HCT116 (cell line): ENCODE measurements around the gene LAMC3. TPM values are rescaled to one million over a fixed set of nuclear protein-coding genes. Genes with fewer than 3 reads are reported as not detected.

ENCODE experiments used
- ATAC-seq: fragments of 200-7000 bp; cut with Tn5 transposase; 2 replicates; pipeline ENCODE4 v1.9.1; 2020; ENCODE audit warnings: mild to moderate bottlenecking, moderate library complexity
- BruUV-seq: library from RNA; stranded (reverse); fragments of 400-500 nt; replicated peaks from 2 replicates; lab custom pipeline; 2021; lab: Mats Ljungman, UMichigan
- CTCF ChIA-PET: fragments of 300-600 bp; sonication (Branson Sonifier 250); formaldehyde crosslinking; loops from one replicate; lab custom pipeline; 2021; ENCODE audit warnings: antibody characterized with exemption; lab: Charles Lee
- POLR2A ChIA-PET: fragments of 300-600, 350-600 bp; sonication (Branson Sonifier 250); formaldehyde crosslinking; loops from one replicate; lab custom pipeline; 2021; ENCODE audit warnings: antibody characterized with exemption; lab: Charles Lee
- RAD21 ChIA-PET, 2 experiments: fragments of 300-600 bp; sonication (Branson Sonifier 250); formaldehyde crosslinking; loops; one replicate each; lab custom pipeline; 2023; ENCODE audit warnings: low total read pairs in 2 of 2; ENCODE audit not compliant: uncharacterized antibody in 2 of 2, unreplicated experiment in 2 of 2, low non-redundant PET in 1 of 2; lab: Charles Lee
- DNase-seq: peaks from one replicate; pipeline ENCODE4 v3.0.0-alpha.2; 2010; ENCODE audit warnings: low read depth, low spot score
- H2AFZ ChIP-seq: fragments of 200-600 bp; shearing (Covaris generic), sonication (generic); 2 replicates; pipeline ENCODE4 v1.6.1; 2017; ENCODE audit warnings: low read depth, mixed run types, mixed read lengths, antibody characterized with exemption, low read length; ENCODE audit not compliant: poor library complexity, severe bottlenecking
- H3K27ac ChIP-seq: 2 replicates; pipeline ENCODE4 v1.5.1; 2012; ENCODE audit warnings: low read depth, low read length
- H3K27me3 ChIP-seq: fragments of 200-600 bp; sonication (generic); 2 replicates; pipeline ENCODE4 v1.6.1; 2016; ENCODE audit warnings: mixed run types, low read length, mixed read lengths; ENCODE audit not compliant: insufficient read depth
- H3K36me3 ChIP-seq, 2 experiments: fragments of 200-500 bp in 1 of 2; fragments of 200-600 bp in 1 of 2; sonication (Bioruptor generic) in 1 of 2; sonication (generic) in 1 of 2; 2 replicates each; pipeline versions ENCODE4 v1.5.1 to v1.6.1; 2014 to 2016; ENCODE audit warnings: low read length in 2 of 2, inconsistent platforms in 1 of 2, mixed read lengths in 1 of 2, mixed run types in 1 of 2; ENCODE audit not compliant: insufficient read depth in 2 of 2, control insufficient read depth in 1 of 2
- H3K4me1 ChIP-seq, 2 experiments: fragments of 200-600 bp in 1 of 2; sonication (generic) in 1 of 2; 2 replicates each; pipeline versions ENCODE4 v1.5.1 to v1.6.1; 2012 to 2017; ENCODE audit warnings: low read length in 2 of 2, inconsistent platforms in 1 of 2, mild to moderate bottlenecking in 1 of 2, mixed read lengths in 1 of 2, mixed run types in 1 of 2, moderate library complexity in 1 of 2; ENCODE audit not compliant: insufficient read depth in 2 of 2, control insufficient read depth in 1 of 2
- H3K4me2 ChIP-seq: fragments of 200-600 bp; sonication (generic); 2 replicates; pipeline ENCODE4 v1.6.1; 2017; ENCODE audit warnings: mixed run types, low read length, mixed read lengths
- H3K4me3 ChIP-seq, 2 experiments: fragments of 200-600 bp in 1 of 2; sonication (generic) in 1 of 2; replicated peaks in 1 of 2; 2 replicates each; pipeline ENCODE4 v1.5.1; 2011 to 2016; ENCODE audit warnings: low read length in 2 of 2, control low read depth in 1 of 2, low read depth in 1 of 2, mild to moderate bottlenecking in 1 of 2, mixed read lengths in 1 of 2, mixed run types in 1 of 2
- H3K79me2 ChIP-seq: fragments of 200-600 bp; sonication (generic); 2 replicates; pipeline ENCODE4 v1.6.1; 2017; ENCODE audit warnings: mild to moderate bottlenecking, mixed run types, low read length, moderate library complexity, mixed read lengths; ENCODE audit not compliant: insufficient read depth
- H3K9ac ChIP-seq: fragments of 200-600 bp; sonication (generic); 2 replicates; pipeline ENCODE4 v1.6.1; 2016; ENCODE audit warnings: low read length, mixed read lengths
- H3K9me2 ChIP-seq: fragments of 200-600 bp; sonication (generic), shearing (Covaris generic); 2 replicates; pipeline ENCODE4 v1.6.1; 2017; ENCODE audit warnings: mixed run types, mild to moderate bottlenecking, moderate library complexity; ENCODE audit not compliant: insufficient read depth
- H3K9me3 ChIP-seq, 2 experiments: fragments of 200-500 bp in 1 of 2; fragments of 200-600 bp in 1 of 2; sonication (Bioruptor generic) in 1 of 2; sonication (generic) in 1 of 2; 2 replicates each; pipeline ENCODE4 v1.6.1; 2014 to 2017; ENCODE audit warnings: low read length in 2 of 2, mixed read lengths in 2 of 2, inconsistent platforms in 1 of 2, low read depth in 1 of 2, mild to moderate bottlenecking in 1 of 2, mixed run types in 1 of 2, moderate library complexity in 1 of 2; ENCODE audit not compliant: control insufficient read depth in 1 of 2, insufficient read depth in 1 of 2
- H4K20me1 ChIP-seq: fragments of 200-600 bp; sonication (generic), shearing (Covaris generic); 2 replicates; pipeline ENCODE4 v1.6.1; 2017; ENCODE audit warnings: mixed run types, mild to moderate bottlenecking, moderate library complexity; ENCODE audit not compliant: insufficient read depth
- ATF3 ChIP-seq: IDR thresholded peaks from 2 replicates; pipeline ENCODE4 v1.6.1; 2012
- CBX3 ChIP-seq: IDR thresholded peaks from 2 replicates; pipeline ENCODE4 v1.6.1; 2012; ENCODE audit warnings: low read depth
- EGR1 ChIP-seq: IDR thresholded peaks from 2 replicates; pipeline ENCODE4 v1.6.1; 2012; ENCODE audit warnings: low read depth
- ELF1 ChIP-seq: IDR thresholded peaks from 2 replicates; pipeline ENCODE4 v1.6.1; 2012; ENCODE audit warnings: low read depth, borderline replicate concordance
- EZH2 ChIP-seq: fragments of 200-600 bp; sonication (generic); IDR thresholded peaks from 2 replicates; pipeline ENCODE4 v1.6.1; 2017; ENCODE audit warnings: antibody characterized with exemption, mixed run types
- JUND ChIP-seq: IDR thresholded peaks from 2 replicates; pipeline ENCODE4 v1.6.1; 2012
- POLR2A ChIP-seq: IDR thresholded peaks from 2 replicates; pipeline ENCODE4 v1.7.0; 2011; ENCODE audit warnings: borderline replicate concordance; ENCODE audit not compliant: insufficient read depth, insufficient read length; ENCODE audit errors: extremely low read depth
- SIN3A ChIP-seq: IDR thresholded peaks from 2 replicates; pipeline ENCODE4 v1.6.1; 2012; ENCODE audit warnings: low read depth
- SP1 ChIP-seq: IDR thresholded peaks from 2 replicates; pipeline ENCODE4 v1.6.1; 2012; ENCODE audit warnings: low read depth
- SRF ChIP-seq: IDR thresholded peaks from 2 replicates; pipeline ENCODE4 v1.6.1; 2012; ENCODE audit warnings: low read depth
- TCF7L2 ChIP-seq: IDR thresholded peaks from 2 replicates; pipeline ENCODE4 v1.7.0; 2011; ENCODE audit warnings: borderline replicate concordance, inconsistent platforms; ENCODE audit not compliant: insufficient read depth, insufficient read length; ENCODE audit errors: extremely low read depth
- YY1 ChIP-seq: IDR thresholded peaks from 2 replicates; pipeline ENCODE4 v1.6.1; 2011; ENCODE audit warnings: low read length, low read depth, moderate library complexity, mild to moderate bottlenecking; ENCODE audit not compliant: insufficient replicate concordance; ENCODE audit errors: extremely low read depth
- ZFX ChIP-seq: fragments of 450-650 bp; IDR thresholded peaks from 2 replicates; pipeline ENCODE4 v1.6.1; 2017
- ZNF274 ChIP-seq: fragments of 200-500 bp; sonication (Bioruptor generic); IDR thresholded peaks from 2 replicates; pipeline ENCODE4 v1.6.1; 2014; ENCODE audit warnings: mild to moderate bottlenecking, low read depth, low read length, inconsistent platforms
- intact Hi-C: fragments of 100-400 bp; cut with micrococcal nuclease; formaldehyde crosslinking; loops from 2 replicates; pipeline ENCODE4 v1.10.0; 2022
- total RNA-seq: library from RNA; stranded (reverse); gene quantifications from one replicate; pipeline ENCODE4 v1.2.1, GENCODE V29; 2021; ENCODE audit not compliant: unreplicated experiment
- TF ChIP-seq, protein P1 (sequence below): IDR thresholded peaks from 2 replicates; pipeline ENCODE4 v1.6.1; 2012; ENCODE audit warnings: low read depth
- TF ChIP-seq, protein P2 (sequence below), 3 experiments: fragments of 200-600 bp in 1 of 3; sonication (generic) in 1 of 3; IDR thresholded peaks in 2 of 3; conservative IDR thresholded peaks in 1 of 3; 2 replicates each; pipeline ENCODE4 v1.5.1; 2012 to 2017; ENCODE audit warnings: low read depth in 2 of 3, low read length in 2 of 3, antibody characterized with exemption in 1 of 3, borderline replicate concordance in 1 of 3, control low read depth in 1 of 3, mild to moderate bottlenecking in 1 of 3, mixed read lengths in 1 of 3, mixed run types in 1 of 3, moderate library complexity in 1 of 3; ENCODE audit not compliant: insufficient read depth in 1 of 3

Gene LAMC3
- total RNA-seq, 1 experiment from 2014 or later: 7.7 TPM

GRCh38 chr9:130987054-130987453 lies 21.9 kb upstream of the LAMC3 start:
- TF ChIP-seq, protein P1, sequence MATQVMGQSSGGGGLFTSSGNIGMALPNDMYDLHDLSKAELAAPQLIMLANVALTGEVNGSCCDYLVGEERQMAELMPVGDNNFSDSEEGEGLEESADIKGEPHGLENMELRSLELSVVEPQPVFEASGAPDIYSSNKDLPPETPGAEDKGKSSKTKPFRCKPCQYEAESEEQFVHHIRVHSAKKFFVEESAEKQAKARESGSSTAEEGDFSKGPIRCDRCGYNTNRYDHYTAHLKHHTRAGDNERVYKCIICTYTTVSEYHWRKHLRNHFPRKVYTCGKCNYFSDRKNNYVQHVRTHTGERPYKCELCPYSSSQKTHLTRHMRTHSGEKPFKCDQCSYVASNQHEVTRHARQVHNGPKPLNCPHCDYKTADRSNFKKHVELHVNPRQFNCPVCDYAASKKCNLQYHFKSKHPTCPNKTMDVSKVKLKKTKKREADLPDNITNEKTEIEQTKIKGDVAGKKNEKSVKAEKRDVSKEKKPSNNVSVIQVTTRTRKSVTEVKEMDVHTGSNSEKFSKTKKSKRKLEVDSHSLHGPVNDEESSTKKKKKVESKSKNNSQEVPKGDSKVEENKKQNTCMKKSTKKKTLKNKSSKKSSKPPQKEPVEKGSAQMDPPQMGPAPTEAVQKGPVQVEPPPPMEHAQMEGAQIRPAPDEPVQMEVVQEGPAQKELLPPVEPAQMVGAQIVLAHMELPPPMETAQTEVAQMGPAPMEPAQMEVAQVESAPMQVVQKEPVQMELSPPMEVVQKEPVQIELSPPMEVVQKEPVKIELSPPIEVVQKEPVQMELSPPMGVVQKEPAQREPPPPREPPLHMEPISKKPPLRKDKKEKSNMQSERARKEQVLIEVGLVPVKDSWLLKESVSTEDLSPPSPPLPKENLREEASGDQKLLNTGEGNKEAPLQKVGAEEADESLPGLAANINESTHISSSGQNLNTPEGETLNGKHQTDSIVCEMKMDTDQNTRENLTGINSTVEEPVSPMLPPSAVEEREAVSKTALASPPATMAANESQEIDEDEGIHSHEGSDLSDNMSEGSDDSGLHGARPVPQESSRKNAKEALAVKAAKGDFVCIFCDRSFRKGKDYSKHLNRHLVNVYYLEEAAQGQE: no peak
- TF ChIP-seq, protein P2, sequence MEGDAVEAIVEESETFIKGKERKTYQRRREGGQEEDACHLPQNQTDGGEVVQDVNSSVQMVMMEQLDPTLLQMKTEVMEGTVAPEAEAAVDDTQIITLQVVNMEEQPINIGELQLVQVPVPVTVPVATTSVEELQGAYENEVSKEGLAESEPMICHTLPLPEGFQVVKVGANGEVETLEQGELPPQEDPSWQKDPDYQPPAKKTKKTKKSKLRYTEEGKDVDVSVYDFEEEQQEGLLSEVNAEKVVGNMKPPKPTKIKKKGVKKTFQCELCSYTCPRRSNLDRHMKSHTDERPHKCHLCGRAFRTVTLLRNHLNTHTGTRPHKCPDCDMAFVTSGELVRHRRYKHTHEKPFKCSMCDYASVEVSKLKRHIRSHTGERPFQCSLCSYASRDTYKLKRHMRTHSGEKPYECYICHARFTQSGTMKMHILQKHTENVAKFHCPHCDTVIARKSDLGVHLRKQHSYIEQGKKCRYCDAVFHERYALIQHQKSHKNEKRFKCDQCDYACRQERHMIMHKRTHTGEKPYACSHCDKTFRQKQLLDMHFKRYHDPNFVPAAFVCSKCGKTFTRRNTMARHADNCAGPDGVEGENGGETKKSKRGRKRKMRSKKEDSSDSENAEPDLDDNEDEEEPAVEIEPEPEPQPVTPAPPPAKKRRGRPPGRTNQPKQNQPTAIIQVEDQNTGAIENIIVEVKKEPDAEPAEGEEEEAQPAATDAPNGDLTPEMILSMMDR (IDR thresholded peaks at IDR 0.05 in 2 of 3, conservative IDR thresholded peaks at IDR 0.05 in 1 of 3; ENCODE audit: borderline replicate concordance in 1 of 3, insufficient read depth in 1 of 3, low read depth in 2 of 3, low read length in 2 of 3): no peak
- TF ChIP-seq ELF1 (no peak), ATF3 (no peak), POLR2A (no peak), YY1 (no peak), SIN3A (no peak), EGR1 (no peak), ZNF274 (no peak), JUND (no peak), TCF7L2 (no peak), EZH2 (no peak), CBX3 (no peak), ZFX (no peak), SRF (no peak), SP1 (no peak)
- no peak for ATAC-seq
- Histone ChIP-seq H3K27ac (no peak overlapping the region), H3K4me2 (no peak overlapping the region), H3K27me3 (no peaks in the 10 kb centered on the region), H3K9ac (no peak overlapping the region), H3K9me3 (no peaks in the 10 kb centered on the region), H3K79me2 (no peaks in the 10 kb centered on the region), H4K20me1 (no peaks in the 10 kb centered on the region), H2AFZ (no peak overlapping the region), H3K36me3 (no peaks in the 10 kb centered on the region), H3K4me1 (no peaks in the 10 kb centered on the region), H3K4me3 (no peak overlapping the region), H3K9me2 (no peaks in the 10 kb centered on the region)
- intact Hi-C loops: no loop called here
- BruUV-seq: no TSS peak
- DNase-seq: no peak
- ChIA-PET CTCF (no interaction called here), POLR2A (no interaction called here), RAD21 (no interaction called here)
